Activated effector memory CD4-positive, alpha-beta T cell treated with anti-CD3 and anti-CD28 coated beads, Interleukin-2, amount 50 U/mL, for 16 hours (primary cell): Measurements from ENCODE around the gene NFATC2.

Experiments
- DNase-seq: peaks from one replicate; pipeline ENCODE4 v3.0.0-alpha.2; 2020

Gene NFATC2

DNA sequence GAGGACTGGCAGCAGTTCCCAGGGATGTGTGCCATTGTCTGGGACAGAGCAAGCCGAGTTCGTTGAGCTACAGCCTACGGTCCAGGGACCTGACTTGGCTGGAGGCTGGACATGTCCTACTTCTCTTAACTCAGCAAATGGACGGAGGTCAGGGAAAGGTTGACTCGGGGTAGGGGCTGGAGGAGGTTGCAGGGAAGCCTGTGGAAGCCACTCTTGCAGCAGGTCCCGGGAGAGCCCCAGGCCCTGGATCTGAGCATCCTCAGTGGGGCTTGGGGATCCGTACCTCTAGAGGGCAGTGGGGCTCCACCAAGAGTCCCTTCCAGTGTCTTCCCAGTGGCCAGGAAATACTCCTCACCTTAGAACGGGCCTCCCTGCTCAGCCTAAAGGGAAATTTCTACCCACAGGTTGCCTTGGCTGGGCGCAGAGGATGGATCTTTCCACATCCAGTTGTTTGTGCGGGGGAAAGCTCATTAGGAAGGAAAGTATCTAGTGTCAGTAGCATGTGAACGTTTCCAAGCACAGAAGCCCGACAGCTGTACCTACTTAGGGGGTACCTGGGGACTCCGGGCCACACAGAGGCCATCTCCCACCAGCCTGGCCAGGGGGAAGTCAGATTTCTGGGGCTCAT lies 170.2 kb downstream of the NFATC2 start:
- DNase-seq = peak; percentile 84

DNA sequence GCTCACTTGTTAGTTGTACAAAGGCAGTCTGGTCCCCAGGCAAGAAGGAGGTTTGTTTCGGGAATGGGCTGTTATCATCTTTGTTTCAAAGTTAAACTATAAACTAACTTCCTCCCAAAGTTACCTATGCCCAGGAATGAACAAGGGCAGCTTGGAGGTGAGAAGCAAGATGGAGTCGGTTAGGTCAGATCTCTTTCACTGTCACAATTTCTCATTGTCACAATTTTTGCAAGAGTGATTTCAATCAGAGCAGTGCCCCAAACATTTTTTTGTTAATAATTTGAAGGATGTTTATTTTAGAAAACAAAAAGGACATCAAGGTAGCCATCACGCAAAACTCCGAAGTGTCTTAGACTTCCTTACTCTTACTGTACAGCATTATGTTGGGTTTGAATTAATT lies 170.8 kb downstream of the NFATC2 start:
- DNase-seq = no peak

DNA sequence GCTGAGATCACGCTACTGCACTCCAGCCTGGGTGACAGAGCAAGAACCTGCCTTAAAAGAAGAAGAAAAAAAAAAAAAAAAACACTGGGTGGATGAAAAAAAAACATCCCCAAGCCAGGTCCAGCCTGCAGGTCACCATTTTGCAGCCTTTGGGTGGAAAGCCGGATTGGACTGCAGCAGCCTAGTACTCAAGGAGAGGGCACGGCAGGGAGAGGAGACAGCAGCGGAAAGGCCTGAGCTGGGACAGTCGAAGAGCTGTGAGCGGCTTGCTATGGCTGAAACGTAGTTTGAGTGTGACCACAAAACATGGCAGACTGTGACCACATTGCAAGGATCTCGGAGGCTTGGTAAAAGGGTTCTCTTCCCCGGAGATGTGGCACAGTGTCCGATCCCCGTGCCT lies 173.0 kb downstream of the NFATC2 start:
- no peak for DNase-seq

DNA sequence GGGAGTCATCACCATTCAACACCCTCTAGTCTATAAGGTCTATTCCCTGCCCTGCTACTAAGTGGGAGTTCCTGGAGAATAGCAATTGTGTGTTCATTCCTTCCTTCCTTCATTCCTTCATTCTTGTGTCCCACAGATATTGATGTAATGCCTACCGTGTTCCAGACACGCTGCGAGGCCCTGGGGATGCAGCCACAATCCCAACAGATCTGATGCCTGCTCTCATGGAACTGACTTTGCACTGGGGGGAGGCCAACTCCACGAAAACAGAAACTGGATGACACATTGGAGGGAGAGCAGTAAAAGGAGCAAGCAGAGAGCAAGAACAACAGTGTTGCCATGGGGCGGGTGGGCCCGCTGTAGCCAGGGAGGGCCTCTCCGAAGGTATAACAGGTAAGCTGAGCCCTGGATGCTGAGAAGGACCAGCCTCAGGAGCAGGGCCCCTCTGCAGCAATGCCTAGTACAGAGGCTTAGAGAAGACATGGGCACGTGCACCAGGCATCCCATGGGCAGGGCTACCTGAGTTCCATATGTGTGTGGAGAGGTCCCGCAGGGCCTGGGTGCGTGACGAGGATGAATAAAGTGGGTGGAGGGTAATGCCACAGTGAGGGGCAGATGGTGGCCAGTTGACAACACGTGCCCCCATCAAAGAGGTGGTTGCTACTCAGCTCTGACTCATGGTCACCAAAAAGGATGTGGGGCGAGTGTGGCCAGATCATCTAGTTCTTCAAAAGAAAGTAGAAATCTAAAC lies 173.9 kb downstream of the NFATC2 start:
- no peak for DNase-seq

DNA sequence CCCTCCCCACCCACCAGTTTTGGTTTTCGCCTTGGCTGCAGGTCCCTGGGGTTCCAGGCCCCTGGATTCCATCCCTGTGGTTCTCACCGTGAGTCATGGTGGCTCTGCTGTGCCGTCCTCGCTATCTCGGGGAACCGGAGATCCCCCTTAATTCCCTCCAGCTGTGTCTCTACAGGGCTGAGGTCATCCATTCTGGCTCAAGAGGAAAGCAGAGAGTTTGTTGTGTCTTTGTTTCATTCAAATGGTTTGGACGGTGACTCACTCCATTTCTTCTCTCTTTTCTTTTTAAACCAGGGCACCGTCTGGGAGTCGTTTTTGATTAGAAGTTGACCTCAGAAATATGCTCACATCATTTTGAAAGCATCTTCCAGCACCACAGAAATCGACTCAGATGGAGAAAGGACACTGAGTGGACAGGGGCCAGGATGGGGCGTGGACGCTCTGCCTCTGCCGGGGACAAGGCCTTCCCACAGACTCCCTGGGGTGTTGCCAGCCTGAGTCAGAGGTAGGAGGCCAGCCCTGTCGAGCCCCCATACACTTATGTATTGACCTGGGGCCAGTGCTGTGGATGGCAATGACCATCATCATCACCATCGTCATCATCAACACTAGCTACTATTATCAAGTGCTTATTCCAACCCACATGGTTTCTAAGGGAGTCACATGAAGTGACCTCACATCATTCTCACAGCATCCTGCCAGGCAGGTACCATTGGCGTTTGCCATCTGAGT lies 176.2 kb downstream of the NFATC2 start:
- no peak for DNase-seq

DNA sequence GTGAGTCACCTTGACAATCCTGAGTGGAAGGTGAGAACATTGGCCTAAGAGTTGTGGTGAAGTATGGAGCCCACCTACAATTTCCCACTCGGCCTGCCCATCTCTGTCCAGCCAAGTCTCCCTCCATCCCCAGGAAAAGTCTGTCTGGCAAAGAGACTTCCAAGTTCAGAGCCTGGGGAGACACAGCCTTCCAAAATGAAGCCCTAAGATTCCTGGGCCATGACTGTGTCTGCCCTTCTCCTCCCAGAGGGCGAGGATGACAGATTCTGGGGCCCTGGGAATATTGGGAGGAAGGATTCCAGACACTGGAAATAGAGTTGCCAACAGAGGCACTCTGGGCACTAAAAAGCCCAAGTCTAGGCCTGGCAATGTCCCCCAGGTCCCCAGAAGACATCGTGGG lies 176.8 kb downstream of the NFATC2 start:
- no peak for DNase-seq

DNA sequence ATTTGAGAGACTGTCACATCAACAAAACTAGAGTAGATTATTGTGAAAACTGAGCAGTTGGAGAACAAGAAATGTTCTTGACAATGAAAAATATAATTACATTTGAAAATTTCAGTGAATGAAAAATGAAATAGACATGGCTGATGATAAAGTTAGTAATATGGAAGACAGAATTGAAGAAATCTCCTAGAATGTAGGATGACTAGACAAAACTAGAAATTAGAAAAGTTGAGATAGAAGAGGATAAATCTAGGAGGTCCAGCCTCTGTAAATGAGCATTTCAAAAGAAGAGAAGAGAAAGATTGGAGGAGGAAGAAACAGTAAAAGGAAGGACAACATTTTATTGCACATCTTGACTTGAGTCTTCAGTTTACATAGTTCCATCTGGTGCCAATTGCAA lies 178.7 kb downstream of the NFATC2 start:
- no peak for DNase-seq

DNA sequence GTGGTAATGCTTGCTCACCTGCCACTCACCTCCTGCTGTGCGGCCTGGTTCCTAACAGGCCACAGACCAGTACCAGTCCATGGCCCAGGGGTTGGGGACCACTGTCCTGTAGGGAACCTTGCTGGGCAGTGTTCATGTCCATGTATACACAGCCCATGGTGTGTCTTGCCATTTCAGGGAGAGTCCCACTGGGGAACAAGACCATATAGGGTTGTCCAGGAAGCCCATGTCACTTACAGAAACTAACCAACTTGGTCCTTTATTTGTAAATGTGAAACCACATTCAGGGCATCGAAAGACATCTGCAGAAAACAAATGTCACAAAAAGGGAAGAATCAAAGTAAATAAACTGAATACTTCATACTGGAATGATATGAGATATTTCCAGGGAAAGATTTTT lies 179.1 kb downstream of the NFATC2 start:
- no peak for DNase-seq

DNA sequence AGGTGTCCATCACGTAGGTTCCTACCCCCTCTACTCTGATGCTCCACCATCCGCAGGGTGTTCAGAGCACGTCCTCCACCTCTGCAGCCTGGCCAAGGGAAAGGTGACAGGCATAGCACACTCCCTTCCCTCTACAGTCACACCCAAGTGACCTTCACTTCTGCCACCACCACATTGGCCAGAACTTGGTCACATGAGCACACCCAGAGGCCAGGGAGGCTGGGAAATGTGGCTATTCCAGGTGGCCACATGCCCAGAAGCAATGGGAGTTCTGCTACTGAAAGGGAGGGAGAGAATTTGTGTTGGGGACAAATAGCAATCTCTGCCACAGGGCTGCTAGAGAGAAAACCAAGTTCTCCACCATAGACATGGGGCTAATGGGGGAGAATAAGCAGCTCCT lies 180.3 kb downstream of the NFATC2 start:
- DNase-seq = no peak

DNA sequence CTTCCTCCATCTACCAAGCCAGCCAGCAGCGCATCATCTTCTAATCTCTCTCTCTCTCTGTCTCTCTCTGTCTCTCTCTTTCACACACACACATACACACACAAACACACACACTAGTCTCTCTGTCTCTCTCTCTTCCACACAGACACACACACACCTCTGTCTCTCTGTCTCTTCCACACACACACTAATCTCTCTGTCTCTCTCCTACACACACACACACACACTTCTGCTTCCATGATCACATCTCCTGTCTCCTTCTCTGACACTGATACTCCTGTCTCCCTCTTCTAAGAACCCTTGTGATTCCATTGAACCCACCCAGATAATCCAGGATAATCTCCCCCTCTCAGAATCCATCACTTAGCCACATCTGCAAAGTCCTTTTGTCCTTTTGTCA lies 181.3 kb downstream of the NFATC2 start:
- no peak for DNase-seq

DNA sequence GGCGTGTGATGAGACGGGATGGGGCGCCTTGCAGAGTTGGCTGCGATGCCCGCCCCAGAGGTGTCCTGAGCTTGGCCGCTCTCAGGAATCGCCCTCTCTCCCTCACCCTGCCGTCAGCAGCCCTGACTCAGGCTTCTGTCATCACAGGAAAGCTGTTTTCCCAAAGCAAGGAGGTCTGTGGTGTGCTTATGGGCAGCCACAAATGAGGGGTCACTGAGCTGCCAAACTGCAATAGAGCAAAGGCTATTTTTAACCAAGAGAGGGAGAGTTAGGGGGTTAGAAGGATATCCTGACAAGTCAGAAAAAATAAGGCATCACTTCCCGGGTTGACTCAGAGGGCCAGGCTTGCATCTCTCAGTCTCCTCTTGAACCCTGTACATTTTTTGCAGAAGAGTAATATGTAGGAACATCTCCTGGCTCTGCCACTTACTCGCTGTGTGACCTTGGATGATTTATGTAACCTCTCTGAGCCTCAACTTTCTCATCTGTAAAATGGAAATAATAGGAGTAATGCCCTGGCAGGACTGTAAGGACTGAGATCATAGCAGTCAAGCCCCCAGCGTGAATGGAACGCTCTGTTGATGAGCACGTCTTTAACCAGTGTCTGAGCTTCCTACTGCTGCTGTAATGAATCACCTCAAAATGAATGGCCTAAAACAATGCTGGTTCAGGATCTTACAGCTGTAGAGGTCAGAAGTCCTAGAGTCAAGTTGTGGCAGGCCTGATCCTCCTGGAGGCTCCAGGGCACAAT lies 181.9 kb downstream of the NFATC2 start:
- no peak for DNase-seq

DNA sequence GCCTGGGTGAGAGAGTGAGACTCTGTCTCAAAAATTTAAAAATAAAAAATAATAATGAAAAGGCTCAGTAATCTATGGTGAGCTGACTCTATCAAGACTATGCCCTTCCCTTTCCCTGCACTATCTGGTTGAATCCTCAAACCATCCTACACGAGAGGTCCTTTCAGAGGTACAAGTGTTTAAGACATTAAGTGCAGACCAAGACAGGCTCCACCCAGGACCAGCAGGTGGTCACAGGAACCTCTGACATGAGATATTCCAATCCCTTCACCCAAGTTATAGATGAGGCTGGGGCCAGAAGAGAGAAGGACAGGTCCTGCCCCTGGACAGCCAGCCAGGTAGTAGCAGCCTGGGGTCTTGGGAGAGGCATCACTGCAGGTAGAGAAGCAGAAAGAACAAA lies 182.6 kb downstream of the NFATC2 start:
- no peak for DNase-seq

DNA sequence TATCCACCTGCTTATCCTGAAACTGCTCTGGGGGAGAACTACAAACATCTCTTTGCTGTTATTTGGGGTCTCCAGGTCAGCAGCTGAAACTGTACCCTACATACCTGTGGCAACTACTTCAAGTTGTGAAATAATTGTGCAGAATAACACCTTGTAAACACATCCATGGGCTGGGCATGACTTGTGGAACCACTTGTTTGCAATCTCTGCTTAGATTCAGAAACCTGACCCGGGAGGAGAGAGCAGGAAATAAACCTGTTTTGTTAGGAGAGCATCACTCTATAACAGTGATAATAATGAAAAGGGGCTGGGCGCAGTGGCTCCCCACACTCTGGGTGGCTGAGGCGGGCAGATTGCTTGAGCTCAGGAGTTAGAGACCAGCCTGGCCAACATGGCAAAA lies 183.1 kb downstream of the NFATC2 start:
- no peak for DNase-seq

DNA sequence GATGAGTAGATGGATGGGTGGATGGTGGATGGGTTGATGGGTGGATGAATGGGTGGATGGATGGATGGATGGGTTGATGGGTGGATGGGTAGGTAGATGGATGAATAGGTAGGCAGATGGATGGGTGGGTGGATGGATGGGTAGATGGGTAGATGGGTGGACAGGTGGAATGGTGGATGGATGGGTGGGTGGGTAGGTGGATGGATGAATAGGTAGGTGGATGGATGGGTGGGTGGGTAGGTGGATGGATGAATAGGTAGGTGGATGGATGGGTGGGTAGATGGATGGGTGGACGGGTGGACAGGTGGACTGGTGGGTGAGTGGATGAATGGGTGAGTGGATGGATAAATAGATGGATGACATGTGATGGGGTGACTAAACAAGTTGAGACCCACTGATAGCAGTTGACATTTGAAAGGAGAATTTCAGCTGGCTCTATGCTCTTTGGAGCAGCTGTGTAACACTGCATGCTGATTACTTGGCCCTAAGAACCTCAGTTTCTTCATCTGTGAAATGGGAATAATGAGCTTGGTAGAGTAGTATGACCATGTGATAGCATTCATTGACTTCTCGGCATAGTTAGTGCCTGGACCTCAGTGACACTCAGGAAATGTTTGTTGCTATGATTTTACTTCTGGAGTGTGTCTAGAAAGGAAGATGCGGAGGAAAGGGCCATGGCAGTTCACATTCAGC lies 184.3 kb downstream of the NFATC2 start:
- no peak for DNase-seq

DNA sequence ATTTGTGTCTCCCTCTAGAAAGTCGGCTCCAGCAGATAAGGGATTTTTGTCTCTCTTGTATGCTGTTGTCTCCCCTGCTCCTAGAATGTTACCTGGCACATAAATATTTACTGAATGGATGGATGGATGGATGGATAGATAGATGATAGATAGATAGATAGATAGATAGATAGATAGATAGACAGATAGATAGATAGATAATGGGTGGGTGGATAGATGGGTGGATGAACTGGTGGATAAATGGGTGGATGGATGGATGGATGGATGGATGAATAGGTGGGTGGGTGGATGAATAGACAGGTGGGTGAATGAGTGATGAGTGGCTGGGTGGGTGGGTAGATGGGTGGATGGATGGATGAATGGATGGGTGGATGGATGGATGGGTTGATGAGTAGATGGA lies 185.0 kb downstream of the NFATC2 start:
- no peak for DNase-seq

DNA sequence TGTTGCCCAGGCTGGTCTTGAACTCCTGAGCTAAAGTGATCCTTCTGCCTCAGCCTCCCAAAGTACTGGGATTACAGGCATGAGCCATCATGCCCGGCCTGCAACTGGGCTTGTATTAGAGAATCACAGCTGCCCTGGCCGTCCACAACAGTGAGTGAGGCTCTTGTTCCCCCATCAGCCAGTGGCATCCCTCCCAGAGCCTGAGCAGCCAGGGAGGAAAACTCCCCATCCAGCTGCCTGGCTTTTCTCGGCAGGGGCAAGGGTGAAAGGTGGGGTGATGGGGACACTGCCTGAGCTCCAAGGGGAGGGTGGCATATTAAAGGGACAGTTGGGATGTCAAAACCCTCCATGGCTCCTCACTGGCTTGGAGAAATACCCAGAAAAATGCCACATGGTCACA lies 185.6 kb downstream of the NFATC2 start:
- DNase-seq = no peak

DNA sequence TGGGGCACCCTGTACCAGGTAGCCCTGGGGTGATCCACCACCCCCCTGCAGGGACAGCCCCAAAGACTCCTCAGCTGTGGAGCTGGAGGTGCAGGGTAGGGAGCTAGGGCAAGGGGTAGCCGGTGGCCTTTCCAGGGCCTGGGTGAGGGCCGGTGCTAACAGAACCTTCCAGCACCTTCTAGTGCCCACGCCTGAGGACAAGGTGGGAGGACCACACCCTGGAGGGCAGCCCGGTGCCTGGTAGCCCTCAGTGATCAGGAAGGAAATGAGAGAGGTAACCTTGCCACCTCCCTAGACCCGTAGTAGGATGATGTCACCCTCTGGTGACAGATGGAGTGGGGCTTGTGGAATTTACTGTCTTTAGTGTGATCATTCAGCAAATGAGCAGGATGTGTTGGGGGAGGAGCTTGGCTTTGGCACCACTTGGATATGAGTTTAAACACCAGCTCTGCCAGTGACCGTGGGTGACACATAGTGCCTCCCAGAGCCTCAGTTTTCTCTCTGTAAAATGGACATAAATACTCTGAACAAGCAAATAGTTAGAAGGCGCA lies 187.7 kb downstream of the NFATC2 start:
- no peak for DNase-seq

DNA sequence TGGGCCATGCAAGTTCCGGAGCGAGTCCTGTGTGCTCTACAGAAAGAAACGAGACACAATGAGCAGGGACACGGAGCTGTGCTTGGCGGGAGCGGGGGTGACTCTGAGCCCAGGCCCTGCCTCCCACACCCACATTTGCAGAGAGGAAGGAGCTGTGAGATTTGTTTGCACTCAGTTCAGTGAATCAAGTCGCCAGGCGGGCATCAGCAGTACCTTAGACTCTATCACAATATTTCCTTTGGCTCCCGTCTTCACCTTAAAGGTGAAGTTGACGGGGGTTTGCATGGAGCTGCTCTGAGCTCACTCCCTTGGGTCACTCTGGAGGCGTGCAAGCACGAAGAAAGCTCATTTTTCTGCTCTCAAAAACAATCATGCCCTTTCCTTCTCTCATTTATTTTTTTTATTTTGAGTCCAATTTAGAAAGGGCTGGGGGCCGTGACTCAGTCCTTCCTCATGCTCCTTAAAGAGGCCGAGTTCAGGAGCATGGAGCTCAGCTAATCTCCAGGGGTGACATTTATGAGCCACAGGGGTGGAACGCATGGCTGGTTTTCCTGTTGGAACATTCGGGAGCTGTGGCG lies 188.2 kb downstream of the NFATC2 start:
- DNase-seq = no peak

DNA sequence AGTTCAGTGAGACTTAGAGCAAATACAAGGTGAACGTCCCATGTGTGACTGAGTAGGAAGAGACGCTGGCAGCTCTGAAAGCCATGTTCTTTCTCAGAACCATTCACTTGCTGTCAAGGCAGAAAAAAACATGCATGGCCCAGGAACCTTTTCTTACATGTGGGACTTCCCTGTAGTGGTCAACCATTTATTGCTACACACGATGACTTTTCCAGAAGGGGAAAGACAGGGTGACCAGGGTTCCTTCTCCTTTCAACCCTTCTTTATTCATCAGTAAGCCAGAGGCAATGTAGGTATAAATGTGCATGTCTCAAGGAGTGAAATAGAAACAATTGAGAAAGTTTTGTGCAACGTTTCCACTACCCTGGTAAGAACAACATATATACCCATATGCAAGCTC lies 189.0 kb downstream of the NFATC2 start:
- DNase-seq = no peak

DNA sequence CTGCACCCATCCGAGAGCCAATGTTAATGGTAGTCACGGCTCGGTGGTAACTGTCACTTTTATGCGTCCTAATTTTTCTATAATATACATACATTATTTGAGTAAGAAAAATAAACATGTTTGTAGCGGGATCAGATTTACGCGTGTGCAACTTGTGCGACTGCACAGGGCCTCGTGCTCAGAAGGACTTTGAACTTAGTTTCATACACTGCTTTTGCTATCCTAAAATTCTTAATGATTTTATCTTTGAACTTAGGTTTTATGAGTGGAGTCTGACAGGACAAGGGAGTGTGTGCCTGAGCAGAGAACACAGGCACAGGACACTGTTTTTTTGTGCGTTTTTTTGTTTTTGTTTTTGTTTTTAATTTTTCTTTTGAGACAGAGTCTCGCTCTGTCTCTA lies 189.7 kb downstream of the NFATC2 start:
- no peak for DNase-seq

DNA sequence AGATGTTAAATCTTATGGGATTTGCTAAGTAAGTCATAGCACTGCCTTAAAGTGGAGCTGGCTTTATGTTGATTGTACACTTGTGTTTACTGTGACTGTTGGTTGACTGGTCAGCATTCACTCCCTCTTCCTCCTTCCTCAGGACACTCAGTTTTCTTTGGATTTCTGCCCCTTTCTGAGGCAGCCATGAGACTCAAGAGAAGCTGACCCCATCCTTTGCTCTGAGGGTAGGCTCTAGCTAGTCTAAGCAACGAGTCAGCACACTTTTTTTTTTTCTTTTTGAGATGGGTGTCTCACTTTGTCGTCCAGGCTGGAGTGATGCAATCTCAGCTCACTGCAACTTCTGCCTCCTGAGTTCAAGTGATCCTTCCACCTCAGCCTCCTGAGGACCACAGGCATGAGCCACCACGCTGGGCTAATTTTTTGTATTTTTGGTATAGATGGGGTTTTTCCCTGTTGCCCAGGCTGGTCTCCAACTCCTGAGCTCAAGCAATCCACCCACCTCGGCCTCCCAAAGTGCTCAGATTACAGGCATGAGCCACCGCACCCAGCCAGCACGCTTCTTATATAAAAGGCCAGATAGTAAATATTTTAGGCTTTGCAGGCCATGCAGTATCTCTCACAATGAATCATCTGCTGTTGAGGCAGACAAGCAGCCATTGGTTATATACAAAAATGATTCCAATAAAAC lies 191.4 kb downstream of the NFATC2 start:
- DNase-seq = no peak

DNA sequence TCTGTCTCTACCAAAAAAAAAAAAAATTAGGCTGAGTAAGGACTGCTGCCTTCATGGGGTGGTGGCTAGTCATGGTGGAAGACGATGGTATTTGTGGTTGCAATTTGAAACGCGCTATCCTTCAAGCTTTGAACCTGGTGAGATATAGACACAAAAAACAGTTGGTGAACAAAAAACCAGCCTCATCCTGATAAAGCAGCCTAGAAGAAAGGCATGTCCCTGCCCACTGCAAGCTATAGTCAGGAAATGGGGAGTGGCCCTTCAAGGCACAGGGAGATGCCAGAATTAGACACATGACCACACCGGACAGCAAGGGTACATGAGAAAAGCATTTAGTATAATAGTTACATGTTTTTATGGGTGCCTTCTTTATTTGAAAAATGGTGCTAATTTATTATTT lies 193.6 kb downstream of the NFATC2 start:
- no peak for DNase-seq
